ENCODE data around the gene CHD6.

Gene CHD6

GRCh38 chr20:41387444-41387851 is 230.7 kb downstream of the CHD6 start:
- no peak for FAIRE-seq

GRCh38 chr20:41386502-41387427 is 231.4 kb downstream of the CHD6 start:
- no peak for FAIRE-seq

- FAIRE-seq: no peak
Measured at GRCh38 chr20:41382791-41383305, 235.3 kb downstream of the CHD6 start.

GRCh38 chr20:41380551-41381193 is 237.5 kb downstream of the CHD6 start:
- FAIRE-seq: no peak

GRCh38 chr20:41379551-41379950 is 238.6 kb downstream of the CHD6 start:
- no peak for FAIRE-seq

- FAIRE-seq: no peak
Measured at GRCh38 chr20:41377275-41377674, 240.9 kb downstream of the CHD6 start.

- no peak for FAIRE-seq
Measured at GRCh38 chr20:41376349-41376748, 241.8 kb downstream of the CHD6 start.

- FAIRE-seq: no peak
Measured at GRCh38 chr20:41375846-41376245, 242.3 kb downstream of the CHD6 start.

GRCh38 chr20:41373931-41374920 is 244.0 kb downstream of the CHD6 start:
- no peak for FAIRE-seq

GRCh38 chr20:41373251-41373783 is 244.9 kb downstream of the CHD6 start:
- no peak for FAIRE-seq

GRCh38 chr20:41371371-41371770 is 246.8 kb downstream of the CHD6 start:
- no peak for FAIRE-seq

GRCh38 chr20:41370176-41370575 is 248.0 kb downstream of the CHD6 start:
- FAIRE-seq: no peak

- FAIRE-seq: no peak
Measured at GRCh38 chr20:41369673-41370072, 248.5 kb downstream of the CHD6 start.

GRCh38 chr20:41367956-41368355 is 250.2 kb downstream of the CHD6 start:
- FAIRE-seq: no peak

- FAIRE-seq: no peak
Measured at GRCh38 chr20:41367393-41367695, 250.8 kb downstream of the CHD6 start.

- FAIRE-seq: no peak
Measured at GRCh38 chr20:41366546-41367392, 251.4 kb downstream of the CHD6 start, which contains the start of gene EMILIN3. Gene EMILIN3, minus strand, starts transcription at chr20:41366818. Its CDS starts 184 bp downstream, at chr20:41366634.

GRCh38 chr20:41365777-41366545 is 252.2 kb downstream of the CHD6 start:
- FAIRE-seq: no peak

GRCh38 chr20:41364967-41365765 is 253.0 kb downstream of the CHD6 start:
- FAIRE-seq: no peak

- FAIRE-seq: no peak
Measured at GRCh38 chr20:41364236-41364855, 253.8 kb downstream of the CHD6 start.
